HL-60 (cell line): ENCODE measurements around the gene OTX2.

Experiments
- DNase-seq, 2 experiments: peaks; one replicate each; pipeline ENCODE4 v3.0.0-alpha.2; 2010 to 2020; ENCODE audit warnings: low read depth in 1 of 2, low spot score in 1 of 2
- H3K27ac ChIP-seq: fragments of 250-450 bp; sonication (Bioruptor Pico); replicated peaks from 2 replicates; pipeline ENCODE4 v1.5.1; 2020; ENCODE audit warnings: mild to moderate bottlenecking, moderate library complexity
- H3K27me3 ChIP-seq: fragments of 250-450 bp; sonication (Bioruptor Pico); 2 replicates; pipeline ENCODE4 v1.5.1; 2021; ENCODE audit warnings: mild to moderate bottlenecking, moderate library complexity; ENCODE audit not compliant: insufficient read depth, poor library complexity, severe bottlenecking
- H3K4me3 ChIP-seq: replicated peaks from 2 replicates; pipeline ENCODE4 v1.5.1; 2011; ENCODE audit warnings: mild to moderate bottlenecking, control low read depth, low read length; ENCODE audit not compliant: insufficient read depth
- CTCF ChIP-seq: IDR thresholded peaks from one replicate; pipeline ENCODE4 v1.5.1; 2011; ENCODE audit warnings: low read length, control low read depth, inconsistent platforms; ENCODE audit not compliant: insufficient read depth
- GABPA ChIP-seq: IDR thresholded peaks from 2 replicates; pipeline ENCODE4 v1.6.1; 2012; ENCODE audit warnings: low read depth
- POLR2AphosphoS5 ChIP-seq: IDR thresholded peaks from 2 replicates; pipeline ENCODE4 v1.6.1; 2012; ENCODE audit warnings: low read depth
- REST ChIP-seq: IDR thresholded peaks from 2 replicates; pipeline ENCODE4 v1.6.1; 2012; ENCODE audit warnings: low read depth; ENCODE audit not compliant: insufficient replicate concordance
- SPI1 ChIP-seq: IDR thresholded peaks from 2 replicates; pipeline ENCODE4 v1.6.1; 2012; ENCODE audit warnings: low read depth, mild to moderate bottlenecking, borderline replicate concordance

OTX2 gene

GRCh38 chr14:56841611-56842010 is 31.3 kb upstream of the OTX2 start:
- H3K4me3 ChIP-seq = no peak overlapping the region
- no peak for DNase-seq
- no peak overlapping the region for H3K27ac ChIP-seq
- TF ChIP-seq POLR2AphosphoS5 = no peak
- TF ChIP-seq GABPA = no peak
- TF ChIP-seq SPI1 = no peak
- no peak for TF ChIP-seq REST
- TF ChIP-seq CTCF = no peak
- H3K27me3 ChIP-seq = no peaks in the 10 kb centered on the region

GRCh38 chr14:56840221-56840620 is 29.9 kb upstream of the OTX2 start:
- Histone ChIP-seq H3K27ac (no peak overlapping the region), H3K27me3 (no peaks in the 10 kb centered on the region), H3K4me3 (no peak overlapping the region)
- TF ChIP-seq REST (no peak), POLR2AphosphoS5 (no peak), GABPA (no peak), CTCF (no peak), SPI1 (no peak)
- DNase-seq = no peak

- DNase-seq = no peak
- Histone ChIP-seq H3K27me3 (peaks cover 2% of the 10 kb centered on the region), H3K27ac (no peak overlapping the region), H3K4me3 (no peak overlapping the region)
- TF ChIP-seq REST = no peak
- TF ChIP-seq SPI1 = no peak
- no peak for TF ChIP-seq GABPA
- TF ChIP-seq POLR2AphosphoS5 = no peak
- TF ChIP-seq CTCF = no peak
Observed at GRCh38 chr14:56829151-56829550, 18.9 kb upstream of the OTX2 start.
